Neural cell (in vitro differentiated cells): Measurements from ENCODE around the gene TTC8. TPM values are rescaled to one million over a fixed set of nuclear protein-coding genes. Genes with fewer than 3 reads are reported as not detected.
A peak's percentile ranks its signal among the peaks of the same experiment; 100 is the strongest.

Source experiments
- H2AFZ ChIP-seq: fragments of 200-600, 300-800 bp; sonication (generic), shearing (Covaris generic); 2 replicates; pipeline ENCODE4 v1.6.0; 2014; ENCODE audit warnings: low read depth, mild to moderate bottlenecking, antibody characterized with exemption, low read length, moderate library complexity
- H3F3A ChIP-seq: fragments of 200-600 bp; shearing (Covaris generic); 2 replicates; pipeline ENCODE4 v1.6.1; 2016; ENCODE audit warnings: mild to moderate bottlenecking, moderate library complexity, mixed read lengths, antibody characterized with exemption, low read length; ENCODE audit not compliant: insufficient read depth, poor library complexity, severe bottlenecking
- H3K27ac ChIP-seq: fragments of 200-600, 300-800 bp; sonication (generic), shearing (Covaris generic); 2 replicates; pipeline ENCODE4 v1.5.1; 2014; ENCODE audit warnings: mild to moderate bottlenecking, low read length, moderate library complexity
- H3K27me3 ChIP-seq: fragments of 300-800, 200-600 bp; sonication (generic), shearing (Covaris generic); 2 replicates; pipeline ENCODE4 v1.6.0; 2014; ENCODE audit warnings: mild to moderate bottlenecking, low read depth, low read length, moderate library complexity; ENCODE audit not compliant: insufficient read depth
- H3K36me3 ChIP-seq: fragments of 300-800, 200-600 bp; sonication (generic), shearing (Covaris generic); 2 replicates; pipeline ENCODE4 v1.5.1; 2014; ENCODE audit warnings: mild to moderate bottlenecking, antibody characterized with exemption, low read length, moderate library complexity; ENCODE audit not compliant: insufficient read depth
- H3K4me2 ChIP-seq: fragments of 300-800, 200-600 bp; sonication (generic), shearing (Covaris generic); 2 replicates; pipeline ENCODE4 v1.6.0; 2014; ENCODE audit warnings: mild to moderate bottlenecking, low read length
- H3K4me3 ChIP-seq: fragments of 300-800, 200-600 bp; sonication (generic), shearing (Covaris generic); 2 replicates; pipeline ENCODE4 v1.5.1; 2014; ENCODE audit warnings: mild to moderate bottlenecking, low read length, moderate library complexity
- H3K79me2 ChIP-seq: fragments of 200-600 bp; shearing (Covaris generic); replicated peaks from 2 replicates; pipeline ENCODE4 v1.6.0; 2014; ENCODE audit warnings: mild to moderate bottlenecking, low read length, moderate library complexity; ENCODE audit not compliant: insufficient read depth
- H3K9ac ChIP-seq: fragments of 300-800, 200-600 bp; sonication (generic), shearing (Covaris generic); 2 replicates; pipeline ENCODE4 v1.6.1; 2016; ENCODE audit warnings: mild to moderate bottlenecking, low read length, mixed read lengths
- H3K9me2 ChIP-seq: fragments of 200-600 bp; shearing (Covaris generic); 2 replicates; pipeline ENCODE4 v1.6.1; 2016; ENCODE audit warnings: mild to moderate bottlenecking, low read length, mixed read lengths; ENCODE audit not compliant: insufficient read depth
- H3K9me3 ChIP-seq: fragments of 200-600, 300-800 bp; sonication (generic), shearing (Covaris generic); 2 replicates; pipeline ENCODE4 v1.6.1; 2016; ENCODE audit warnings: mild to moderate bottlenecking, mixed run types, low read length, moderate library complexity, mixed read lengths
- H4K20me1 ChIP-seq: fragments of 200-600 bp; shearing (Covaris generic); 2 replicates; pipeline ENCODE4 v1.6.1; 2016; ENCODE audit warnings: mild to moderate bottlenecking, mixed run types; ENCODE audit not compliant: insufficient read depth
- CTCF ChIP-seq: fragments of 450-650 bp; IDR thresholded peaks from 2 replicates; pipeline ENCODE4 v1.5.1; 2014; ENCODE audit warnings: antibody characterized with exemption, mild to moderate bottlenecking, moderate library complexity; ENCODE audit not compliant: poor library complexity, severe bottlenecking
- EP300 ChIP-seq: fragments of 450-650 bp; conservative IDR thresholded peaks from 2 replicates; pipeline ENCODE4 v1.6.1; 2014; ENCODE audit warnings: antibody characterized with exemption, mild to moderate bottlenecking, moderate library complexity; ENCODE audit not compliant: poor library complexity, severe bottlenecking
- EZH2 ChIP-seq: fragments of 200-600, 300-800 bp; shearing (Covaris generic), sonication (generic); IDR thresholded peaks from 2 replicates; pipeline ENCODE4 v1.6.1; 2014; ENCODE audit warnings: antibody characterized with exemption, low read length, borderline replicate concordance, mild to moderate bottlenecking; ENCODE audit not compliant: insufficient read depth, poor library complexity, severe bottlenecking
- MXI1 ChIP-seq: fragments of 450-650 bp; conservative IDR thresholded peaks from 2 replicates; pipeline ENCODE4 v1.6.1; 2014; ENCODE audit warnings: antibody characterized with exemption, mild to moderate bottlenecking; ENCODE audit not compliant: poor library complexity, severe bottlenecking
- POLR2AphosphoS5 ChIP-seq: IDR thresholded peaks from 2 replicates; pipeline ENCODE4 v1.6.1; 2012
- RAD21 ChIP-seq: fragments of 450-650 bp; conservative IDR thresholded peaks from 2 replicates; pipeline ENCODE4 v1.6.1; 2014; ENCODE audit warnings: antibody characterized with exemption, mild to moderate bottlenecking, moderate library complexity
- REST ChIP-seq: IDR thresholded peaks from 2 replicates; pipeline ENCODE4 v1.6.1; 2012; ENCODE audit warnings: borderline replicate concordance
- SMC3 ChIP-seq: fragments of 450-650 bp; conservative IDR thresholded peaks from 2 replicates; pipeline ENCODE4 v1.6.1; 2014; ENCODE audit warnings: antibody characterized with exemption, mild to moderate bottlenecking, moderate library complexity; ENCODE audit not compliant: poor library complexity
- TAF1 ChIP-seq: IDR thresholded peaks from 2 replicates; pipeline ENCODE4 v1.6.1; 2012; ENCODE audit warnings: low read depth
- polyA plus RNA-seq: library from polyadenylated mRNA; depleted of rRNA; stranded (reverse); fragments of >200 nt; gene quantifications from 2 replicates; pipeline ENCODE4 v1.2.3, GENCODE V29; 2014

The TTC8 gene
- polyA plus RNA-seq, 1 donor from 2014 or later: 28.1 TPM

- Histone ChIP-seq H3K4me2 (no peak overlapping the region), H3K9me2 (no peaks in the 10 kb centered on the region), H2AFZ (no peak overlapping the region), H3K27me3 (no peaks in the 10 kb centered on the region), H3K4me3 (no peak overlapping the region), H3F3A (peaks cover 6% of the 10 kb centered on the region), H3K79me2 (no peaks in the 10 kb centered on the region), H4K20me1 (no peaks in the 10 kb centered on the region), H3K9me3 (no peaks in the 10 kb centered on the region), H3K27ac (peak overlapping the region; percentile 60), H3K9ac (no peak overlapping the region), H3K36me3 (no peaks in the 10 kb centered on the region)
- TF ChIP-seq POLR2AphosphoS5 (no peak), REST (no peak), EP300 (no peak), MXI1 (no peak), TAF1 (no peak), CTCF (no peak), SMC3 (no peak), RAD21 (no peak), EZH2 (no peak)
Measured at GRCh38 chr14:88852632-88853031, 28.2 kb downstream of the TTC8 start.

GRCh38 chr14:88853129-88853528 lies 28.7 kb downstream of the TTC8 start:
- Histone ChIP-seq H3K9ac (no peak overlapping the region), H3K36me3 (no peaks in the 10 kb centered on the region), H3K79me2 (no peaks in the 10 kb centered on the region), H3K4me2 (no peak overlapping the region), H3K9me2 (no peaks in the 10 kb centered on the region), H3K9me3 (no peaks in the 10 kb centered on the region), H2AFZ (no peak overlapping the region), H3K4me3 (no peak overlapping the region), H3K27ac (peak overlapping the region; percentile 60), H4K20me1 (no peaks in the 10 kb centered on the region), H3K27me3 (no peaks in the 10 kb centered on the region), H3F3A (peaks cover 6% of the 10 kb centered on the region)
- TF ChIP-seq RAD21 (no peak), EP300 (no peak), MXI1 (no peak), EZH2 (no peak), REST (no peak), CTCF (no peak), SMC3 (no peak), POLR2AphosphoS5 (no peak), TAF1 (no peak)
